Adrenal gland (tissue), 5 donors: Measurements from ENCODE around the gene IFNG.

ENCODE experiments used
- CTCF ChIP-seq, 6 experiments: fragments of 450-650 bp in 4 of 6; fragments of 200-600 bp in 2 of 6; sonication (generic) in 1 of 6; IDR thresholded peaks; 1 replicate in 5 of 6; 2 replicates in 1 of 6; pipeline versions ENCODE4 v1.5.1 to v1.8.0; 2016 to 2021; ENCODE audit warnings: antibody characterized with exemption in 6 of 6, mild to moderate bottlenecking in 2 of 6, moderate library complexity in 1 of 6
- POLR2A ChIP-seq, 2 donors: fragments of 450-650 bp; IDR thresholded peaks; one replicate each; pipeline ENCODE4 v1.6.1; 2017; ENCODE audit warnings: antibody characterized with exemption in 2 of 2, mild to moderate bottlenecking in 2 of 2, moderate library complexity in 1 of 2
- donor health status: DM: no; HTN: no; CAD: no.

- TF ChIP-seq CTCF (IDR thresholded peaks at IDR 0.05) = no peak
- no peak for TF ChIP-seq POLR2A (IDR thresholded peaks at IDR 0.05)
Observed at GRCh38 chr12:68162374-68162773, 2.8 kb upstream of the IFNG start.
